Cerebellar nuclear complex (tissue), 1 donor: ENCODE measurements around the gene SDHAF3.
"Not testable (repeated sequence)": the region's sequence is repeated elsewhere in the genome, so short reads cannot be mapped to it uniquely, and the experiment has no call there.

Source experiments
- DNase-seq, 2 experiments: peaks; one replicate each; lab custom pipeline; 2025; lab: John Stamatoyannopoulos, UW

Gene SDHAF3

GRCh38 chr7:97123115-97123514 is 5.6 kb downstream of the SDHAF3 start:
- DNase-seq = not testable (repeated sequence)

- DNase-seq = no peak
Measured at GRCh38 chr7:97126483-97127171, 9.1 kb downstream of the SDHAF3 start.

GRCh38 chr7:97128736-97129135 is 11.2 kb downstream of the SDHAF3 start:
- DNase-seq = no peak

- DNase-seq = no peak
Measured at GRCh38 chr7:97130417-97131139, 13.1 kb downstream of the SDHAF3 start.

GRCh38 chr7:97133159-97133558 is 15.7 kb downstream of the SDHAF3 start:
- no peak for DNase-seq

GRCh38 chr7:97138830-97139229 is 21.3 kb downstream of the SDHAF3 start:
- no peak for DNase-seq

GRCh38 chr7:97145068-97145467 is 27.6 kb downstream of the SDHAF3 start:
- no peak for DNase-seq

- no peak for DNase-seq
Measured at GRCh38 chr7:97149843-97150242, 32.3 kb downstream of the SDHAF3 start.

GRCh38 chr7:97155897-97156418 is 38.5 kb downstream of the SDHAF3 start:
- DNase-seq = no peak

GRCh38 chr7:97159984-97160383 is 42.5 kb downstream of the SDHAF3 start:
- DNase-seq = not testable (repeated sequence)

GRCh38 chr7:97161609-97162008 is 44.1 kb downstream of the SDHAF3 start:
- DNase-seq = not testable (repeated sequence)

GRCh38 chr7:97166308-97166707 is 48.8 kb downstream of the SDHAF3 start:
- no peak for DNase-seq

GRCh38 chr7:97167176-97167575 is 49.7 kb downstream of the SDHAF3 start:
- no peak for DNase-seq

- no peak for DNase-seq
Measured at GRCh38 chr7:97167749-97168148, 50.3 kb downstream of the SDHAF3 start.

- DNase-seq = no peak
Measured at GRCh38 chr7:97174303-97174702, 56.8 kb downstream of the SDHAF3 start.

- no peak for DNase-seq
Measured at GRCh38 chr7:97179454-97180104, 62.1 kb downstream of the SDHAF3 start.

GRCh38 chr7:97187067-97187466 is 69.6 kb downstream of the SDHAF3 start:
- no peak for DNase-seq

- not testable (repeated sequence) for DNase-seq
Measured at GRCh38 chr7:97196174-97196573, 78.7 kb downstream of the SDHAF3 start.

GRCh38 chr7:97198596-97198995 is 81.1 kb downstream of the SDHAF3 start:
- DNase-seq = no peak

- no peak for DNase-seq
Measured at GRCh38 chr7:97200018-97200417, 82.5 kb downstream of the SDHAF3 start.

GRCh38 chr7:97203957-97204356 is 86.5 kb downstream of the SDHAF3 start:
- DNase-seq = no peak

- DNase-seq = no peak
Measured at GRCh38 chr7:97204821-97205220, 87.3 kb downstream of the SDHAF3 start.

GRCh38 chr7:97215556-97215955 is 98.1 kb downstream of the SDHAF3 start:
- DNase-seq = no peak
